GM12872 (cell line): ENCODE data around the gene HABP4.

Experiments
- TF ChIP-seq, protein P1 (sequence below): IDR thresholded peaks from 3 replicates; pipeline ENCODE4 v1.5.1; 2011; ENCODE audit warnings: low read depth, mild to moderate bottlenecking, low read length, moderate library complexity; ENCODE audit not compliant: insufficient read depth

Gene HABP4

DNA sequence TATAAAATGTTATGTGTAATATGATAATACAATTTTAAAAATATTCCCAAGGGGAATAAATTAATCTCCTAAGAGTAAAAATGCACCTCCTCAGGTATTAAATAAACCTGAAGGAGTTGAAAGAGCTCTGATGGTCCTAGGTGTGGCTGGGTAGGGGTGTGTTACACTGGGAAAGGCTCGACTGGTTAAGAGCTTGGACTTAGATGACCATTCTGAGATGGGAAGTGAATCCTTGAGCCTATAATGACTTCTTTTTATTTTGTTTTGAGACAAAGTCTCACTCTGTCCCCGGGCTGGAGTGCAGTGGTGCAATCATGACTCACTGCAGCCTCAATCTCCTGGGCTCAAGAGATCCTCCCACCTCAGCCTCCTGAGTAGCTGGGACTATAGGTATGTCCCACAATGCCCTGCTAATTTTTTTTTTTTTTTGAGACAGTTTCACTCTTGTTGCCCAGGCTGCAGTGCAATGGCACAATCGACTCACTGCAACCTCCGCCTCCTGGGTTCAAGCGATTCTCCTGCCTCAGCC, 9.2 kb upstream of the HABP4 start:
- TF ChIP-seq, protein P1, sequence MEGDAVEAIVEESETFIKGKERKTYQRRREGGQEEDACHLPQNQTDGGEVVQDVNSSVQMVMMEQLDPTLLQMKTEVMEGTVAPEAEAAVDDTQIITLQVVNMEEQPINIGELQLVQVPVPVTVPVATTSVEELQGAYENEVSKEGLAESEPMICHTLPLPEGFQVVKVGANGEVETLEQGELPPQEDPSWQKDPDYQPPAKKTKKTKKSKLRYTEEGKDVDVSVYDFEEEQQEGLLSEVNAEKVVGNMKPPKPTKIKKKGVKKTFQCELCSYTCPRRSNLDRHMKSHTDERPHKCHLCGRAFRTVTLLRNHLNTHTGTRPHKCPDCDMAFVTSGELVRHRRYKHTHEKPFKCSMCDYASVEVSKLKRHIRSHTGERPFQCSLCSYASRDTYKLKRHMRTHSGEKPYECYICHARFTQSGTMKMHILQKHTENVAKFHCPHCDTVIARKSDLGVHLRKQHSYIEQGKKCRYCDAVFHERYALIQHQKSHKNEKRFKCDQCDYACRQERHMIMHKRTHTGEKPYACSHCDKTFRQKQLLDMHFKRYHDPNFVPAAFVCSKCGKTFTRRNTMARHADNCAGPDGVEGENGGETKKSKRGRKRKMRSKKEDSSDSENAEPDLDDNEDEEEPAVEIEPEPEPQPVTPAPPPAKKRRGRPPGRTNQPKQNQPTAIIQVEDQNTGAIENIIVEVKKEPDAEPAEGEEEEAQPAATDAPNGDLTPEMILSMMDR, result no peak

DNA sequence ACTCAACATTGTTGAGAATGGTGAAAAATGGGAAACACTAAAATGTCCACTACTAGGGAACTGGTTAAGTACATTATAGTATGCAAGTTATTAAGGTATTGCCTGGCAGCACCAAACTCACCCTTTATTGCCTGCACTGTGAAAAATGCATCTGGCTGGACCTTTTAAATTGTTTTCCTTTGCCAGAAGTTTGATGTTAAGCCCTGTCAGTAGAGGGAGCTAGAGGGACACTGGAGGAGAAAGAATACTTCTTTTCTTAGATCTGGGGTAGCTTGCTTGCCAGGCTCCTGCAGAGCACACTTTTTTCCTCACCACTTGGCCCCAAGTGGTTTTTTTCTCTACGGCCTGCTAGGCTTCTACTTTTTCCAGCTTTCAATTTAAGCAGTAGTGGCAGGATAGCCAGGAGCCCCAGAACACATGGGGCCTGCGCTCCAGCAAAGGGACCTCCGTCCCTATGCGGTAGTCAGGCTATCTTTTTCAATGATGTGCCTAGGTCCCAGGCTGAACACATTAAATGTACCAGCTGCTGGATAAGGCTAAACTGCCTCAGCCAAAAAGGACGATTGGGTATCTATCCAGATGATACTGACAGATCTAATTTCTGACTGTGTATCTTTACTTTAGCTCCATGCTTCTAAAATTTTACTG, 8.0 kb upstream of the HABP4 start:
- TF ChIP-seq, protein P1, result peak; percentile 66

DNA sequence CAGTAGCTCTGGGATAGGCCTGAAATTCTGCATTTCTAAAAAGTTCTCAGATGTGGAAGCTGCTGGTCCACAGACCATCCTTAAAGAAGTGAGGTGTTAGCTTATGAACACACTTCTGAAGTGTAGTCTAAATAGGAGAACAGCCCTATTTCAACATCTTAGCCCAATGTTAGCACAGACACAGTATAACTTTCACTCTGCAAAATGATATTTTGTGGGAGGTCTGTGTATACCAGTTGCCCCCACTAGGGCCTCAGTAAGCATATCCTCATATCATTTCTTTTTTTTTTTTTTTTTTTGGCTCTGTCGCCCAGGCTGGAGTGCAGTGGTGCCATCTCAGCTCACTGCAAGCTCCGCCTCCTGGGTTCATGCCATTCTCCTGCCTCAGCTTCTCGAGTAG, 7.5 kb upstream of the HABP4 start:
- TF ChIP-seq, protein P1, result no peak

DNA sequence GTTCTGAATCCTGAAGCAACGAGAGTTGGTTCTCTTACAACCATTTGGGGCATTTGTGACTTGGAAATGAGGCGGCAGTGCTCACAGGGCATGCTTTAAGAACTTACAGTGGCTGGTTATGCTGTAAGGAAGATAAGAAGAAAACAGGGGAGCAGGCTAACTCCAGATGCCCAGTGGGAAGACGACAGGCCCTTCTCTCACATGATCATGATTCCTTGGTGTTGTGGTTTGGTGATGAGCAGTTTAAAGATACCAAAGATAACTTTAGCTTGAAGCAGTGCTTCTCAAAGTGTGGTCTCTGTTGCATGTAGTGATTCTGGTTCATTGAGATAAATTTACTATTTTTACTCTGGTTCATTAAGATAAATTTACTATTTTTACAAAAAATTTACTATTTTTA, 2.6 kb upstream of the HABP4 start:
- TF ChIP-seq, protein P1, result no peak

DNA sequence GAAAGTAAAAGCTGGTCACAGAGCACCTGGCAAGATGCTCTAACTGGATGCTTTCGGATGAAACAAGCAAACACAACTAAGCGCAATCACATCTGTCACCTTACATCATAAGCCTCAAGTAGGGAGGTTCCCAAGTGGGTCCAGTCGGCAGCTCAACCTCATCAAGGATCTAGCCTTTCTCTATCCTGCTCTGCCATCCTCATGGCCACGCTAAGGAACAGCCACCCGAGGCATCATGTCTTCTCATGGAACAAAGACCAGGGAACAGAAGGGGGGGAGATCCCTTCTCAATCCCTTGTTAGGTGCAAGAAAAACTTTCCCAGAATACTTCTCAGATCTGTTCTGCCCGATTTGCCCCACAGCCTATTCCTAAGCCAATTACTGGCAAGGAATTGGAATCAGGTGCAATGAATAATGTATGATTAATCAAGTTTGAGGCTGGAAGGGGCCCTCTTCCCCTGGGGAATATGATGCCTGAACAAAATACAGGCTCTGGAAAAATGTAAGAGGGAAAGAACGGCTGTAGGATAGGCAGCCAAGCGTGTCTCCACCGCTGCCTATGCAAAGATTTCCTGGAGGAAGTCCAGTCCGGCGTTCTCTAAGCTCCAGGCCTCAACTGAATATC, 1.3 kb upstream of the HABP4 start:
- TF ChIP-seq, protein P1, result no peak

DNA sequence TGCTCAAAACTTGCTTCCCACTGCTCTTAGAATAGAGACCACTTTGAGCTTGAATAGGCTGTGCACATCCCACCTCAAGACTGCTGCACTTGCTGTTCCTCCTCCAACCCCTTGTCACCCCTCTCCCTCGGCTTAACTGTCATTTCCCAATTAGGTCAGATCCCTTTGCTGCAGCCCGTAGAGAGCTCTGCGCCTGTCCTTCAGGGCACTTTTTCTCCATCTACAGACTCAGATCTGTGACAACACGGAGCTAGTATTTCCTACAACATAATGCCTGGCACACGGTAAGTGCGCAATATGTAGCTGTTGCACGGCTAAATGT, 485 bp upstream of the HABP4 start:
- TF ChIP-seq, protein P1, result no peak

DNA sequence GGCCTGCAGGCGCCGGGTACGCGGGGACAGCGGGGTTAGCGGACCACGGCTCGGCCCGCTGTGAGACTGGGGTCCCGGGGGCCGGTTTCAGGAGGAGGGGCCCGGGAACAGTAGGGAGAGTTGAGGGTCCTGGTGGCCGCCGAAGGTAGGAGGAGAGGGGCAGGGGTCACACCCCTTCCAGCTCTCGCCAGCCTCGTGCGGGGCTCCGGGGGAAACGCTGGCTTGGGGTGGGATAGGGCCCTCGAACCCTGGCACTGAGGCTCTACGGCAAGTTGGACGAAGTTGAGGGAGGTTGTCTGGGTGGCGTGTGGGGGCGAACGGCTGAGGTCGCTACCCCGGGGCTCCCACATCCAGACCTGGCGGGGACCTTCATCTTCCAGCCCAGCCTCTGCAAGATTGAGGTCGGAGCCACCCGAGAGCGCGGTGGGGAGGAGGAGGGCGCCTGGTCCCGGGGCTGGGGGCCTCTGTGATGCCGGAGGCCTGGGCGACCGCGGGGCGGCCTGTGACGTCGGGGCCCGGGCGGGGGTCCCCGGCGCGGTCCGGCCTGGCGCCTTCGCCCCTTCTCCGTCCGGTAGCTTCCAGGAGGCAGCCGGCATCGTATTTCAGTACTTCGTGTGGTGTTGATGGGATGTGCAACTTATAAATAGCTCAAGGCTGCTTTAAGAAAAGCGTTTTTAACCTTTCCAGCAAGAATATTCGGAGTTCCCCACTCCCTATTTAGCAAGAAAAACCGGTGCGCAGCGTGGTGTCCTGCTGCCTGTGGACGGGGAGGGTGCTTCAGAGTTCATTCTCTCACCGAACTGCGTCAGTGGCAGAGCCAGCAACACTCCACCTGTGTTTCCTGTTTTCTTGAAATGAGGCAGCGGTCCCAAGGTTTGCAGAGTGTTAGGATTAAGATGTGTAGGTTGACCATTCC, 902 bp downstream of the HABP4 start:
- TF ChIP-seq, protein P1, result no peak
